HepG2 (cell line): ENCODE results near the gene MICAL3. TPM values are rescaled to one million over a fixed set of nuclear protein-coding genes. Genes with fewer than 3 reads are reported as not detected.

ENCODE experiments used
- ATAC-seq: fragments of 200-7000 bp; cut with Tn5 transposase; 3 replicates; pipeline ENCODE4 v1.9.1; 2020; ENCODE audit warnings: mild to moderate bottlenecking, moderate library complexity
- BruUV-seq: library from RNA; stranded (reverse); fragments of 400-500 nt; replicated peaks from 2 replicates; lab custom pipeline; 2021; lab: Mats Ljungman, UMichigan
- CTCF ChIA-PET: fragments of 300-600 bp; formaldehyde crosslinking; extraction: SDS; loops from one replicate; lab custom pipeline; 2021; ENCODE audit warnings: low total read pairs, inconsistent platforms, low intra/inter-chr PET ratio; lab: Yijun Ruan, JAX
- POLR2A ChIA-PET: fragments of 350-600 bp; sonication (Branson Sonifier 250); formaldehyde crosslinking; loops from one replicate; lab custom pipeline; 2020; ENCODE audit warnings: antibody characterized with exemption, inconsistent platforms; lab: Yijun Ruan, JAX
- DNase-seq: peaks from one replicate; pipeline ENCODE4 v3.0.0-alpha.2; 2015; ENCODE audit warnings: low spot score
- FAIRE-seq: peaks from 3 replicates; lab custom pipeline; 2011; peaks lifted over from hg19 to GRCh38; lab: Jason Lieb, UNC
- H2AFZ ChIP-seq: one replicate; pipeline ENCODE4 v1.6.1; 2011; ENCODE audit warnings: low read length, inconsistent platforms
- H3K27ac ChIP-seq: fragments of 300-600 bp; 3 replicates; pipeline ENCODE4 v1.8.0; 2011; ENCODE audit warnings: mixed run types, mild to moderate bottlenecking, mixed read lengths, low read length, inconsistent platforms; ENCODE audit not compliant: insufficient read depth; ENCODE audit errors: extremely low read length
- H3K27me3 ChIP-seq, 2 experiments: fragments of 200-600 bp in 1 of 2; 2 replicates in 1 of 2; 3 replicates in 1 of 2; pipeline versions ENCODE4 v1.6.0 to v1.8.0; 2011; ENCODE audit warnings: low read length in 2 of 2, mild to moderate bottlenecking in 2 of 2, moderate library complexity in 2 of 2, inconsistent platforms in 1 of 2; ENCODE audit not compliant: insufficient read depth in 2 of 2, control insufficient read depth in 1 of 2
- H3K36me3 ChIP-seq, 2 experiments: fragments of 200-600 bp in 1 of 2; replicated peaks in 1 of 2; 2 replicates in 1 of 2; 3 replicates in 1 of 2; pipeline versions ENCODE4 v1.5.1 to v1.8.0; 2011; ENCODE audit warnings: low read length in 2 of 2, inconsistent platforms in 1 of 2; ENCODE audit not compliant: insufficient read depth in 2 of 2, control insufficient read depth in 1 of 2
- H3K4me1 ChIP-seq: 2 replicates; pipeline ENCODE4 v1.5.1; 2012; ENCODE audit warnings: low read length, inconsistent platforms; ENCODE audit not compliant: insufficient read depth
- H3K4me2 ChIP-seq: 2 replicates; pipeline ENCODE4 v1.6.0; 2011; ENCODE audit warnings: low read depth, low read length, inconsistent platforms
- H3K4me3 ChIP-seq, 3 experiments: fragments of 200-600 bp in 1 of 3; sonication (generic), shearing (Covaris generic) in 1 of 3; replicated peaks in 1 of 3; 2 replicates each; pipeline ENCODE4 v1.5.1; 2011 to 2016; ENCODE audit warnings: low read length in 3 of 3, inconsistent platforms in 2 of 3, low read depth in 2 of 3, mild to moderate bottlenecking in 2 of 3, control low read depth in 1 of 3, mixed read lengths in 1 of 3; ENCODE audit not compliant: insufficient read depth in 1 of 3
- H3K79me2 ChIP-seq: one replicate; pipeline ENCODE4 v1.6.1; 2011; ENCODE audit warnings: low read length, inconsistent platforms; ENCODE audit not compliant: insufficient read depth
- H3K9ac ChIP-seq: 2 replicates; pipeline ENCODE4 v1.6.0; 2011; ENCODE audit warnings: mild to moderate bottlenecking, low read depth, low read length, inconsistent platforms; ENCODE audit not compliant: insufficient read depth
- H3K9me3 ChIP-seq: 2 replicates; pipeline ENCODE4 v1.5.1; 2012; ENCODE audit warnings: mild to moderate bottlenecking, low read length
- H4K20me1 ChIP-seq: 2 replicates; pipeline ENCODE4 v1.6.0; 2011; ENCODE audit warnings: inconsistent platforms, mild to moderate bottlenecking, low read length, moderate library complexity; ENCODE audit not compliant: insufficient read depth
- CTCF ChIP-seq: sonication (generic); formaldehyde crosslinking; IDR thresholded peaks from 2 replicates; pipeline ENCODE4 v1.5.0; 2020; ENCODE audit warnings: mild to moderate bottlenecking, missing genetic modification reagents, moderate library complexity
- E2F5 ChIP-seq: sonication (generic); formaldehyde crosslinking; conservative IDR thresholded peaks from 2 replicates; pipeline ENCODE4 v1.4.0; 2020; ENCODE audit warnings: missing genetic modification reagents
- MIER2 ChIP-seq: IDR thresholded peaks from 2 replicates; pipeline ENCODE4 v1.6.1; 2016; ENCODE audit warnings: missing biosample characterization, missing genetic modification reagents
- NR3C1 ChIP-seq: sonication (generic); formaldehyde crosslinking; IDR thresholded peaks from 2 replicates; pipeline ENCODE4 v1.4.0; 2020; ENCODE audit warnings: missing genetic modification reagents
- ZNF687 ChIP-seq: sonication (generic); formaldehyde crosslinking; IDR thresholded peaks from 2 replicates; pipeline ENCODE4 v1.5.1; 2020; ENCODE audit warnings: mild to moderate bottlenecking, missing genetic modification reagents, moderate library complexity
- ZXDC ChIP-seq: sonication (generic); formaldehyde crosslinking; IDR thresholded peaks from 2 replicates; pipeline ENCODE4 v1.5.0; 2020; ENCODE audit warnings: mild to moderate bottlenecking, missing genetic modification reagents
- WGBS: methylation state at CpG from one replicate; pipeline ENCODE4 v1.1.6; 2017; ENCODE audit warnings: low lambda C conversion rate; 5-methylcytosine and 5-hydroxymethylcytosine counted together
- in situ Hi-C: cut with HindIII; loops from 2 replicates; pipeline ENCODE4 v1.10.0; 2017; ENCODE audit warnings: low pct_unique_long_range_greater_than_20kb; ENCODE audit not compliant: extremely low pct_ligation_motif_present
- intact Hi-C: fragments of 100-400 bp; cut with micrococcal nuclease; formaldehyde crosslinking; loops from one replicate; pipeline ENCODE4 v1.10.0; 2022; ENCODE audit not compliant: unreplicated experiment
- polyA plus RNA-seq, 8 experiments: library from polyadenylated mRNA; depleted of rRNA in 3 of 8; stranded (reverse) in 7 of 8; unstranded in 1 of 8; fragments of >200 nt; fragmentation: Illumina TruSeq in 4 of 8; extraction: Trizol in 4 of 8; gene quantifications; 2 replicates each; pipeline versions ENCODE4 v1.2.1 to v1.2.3, GENCODE V29; 2011 to 2016; ENCODE audit warnings: low read depth in 4 of 8, missing spikeins in 1 of 8, mixed read lengths in 1 of 8; ENCODE audit not compliant: insufficient read depth in 1 of 8
- total RNA-seq, 5 experiments: library from RNA; depleted of rRNA; stranded (reverse); fragments of >200 nt; fragmentation: Illumina TruSeq; extraction: Trizol; gene quantifications; 2 replicates each; pipeline ENCODE4 v1.2.3, GENCODE V29; 2016; ENCODE audit warnings: low read depth in 1 of 5

The MICAL3 gene
- total and polyA plus RNA-seq, 2 of the 13 experiments (the other 11 are each of a cell fraction or from before 2014, with no cell fraction given): 5.3 to 12.5 TPM

- TF ChIP-seq ZXDC (CRISPR knock-in tag) (no peak), MIER2 (CRISPR knock-in tag) (no peak), E2F5 (no peak)
- TF ChIP-seq, all 625 proteins: peak for 23
Measured at GRCh38 chr22:18066181-18066859, 42.0 kb upstream of the MICAL3 start (continued).

DNA sequence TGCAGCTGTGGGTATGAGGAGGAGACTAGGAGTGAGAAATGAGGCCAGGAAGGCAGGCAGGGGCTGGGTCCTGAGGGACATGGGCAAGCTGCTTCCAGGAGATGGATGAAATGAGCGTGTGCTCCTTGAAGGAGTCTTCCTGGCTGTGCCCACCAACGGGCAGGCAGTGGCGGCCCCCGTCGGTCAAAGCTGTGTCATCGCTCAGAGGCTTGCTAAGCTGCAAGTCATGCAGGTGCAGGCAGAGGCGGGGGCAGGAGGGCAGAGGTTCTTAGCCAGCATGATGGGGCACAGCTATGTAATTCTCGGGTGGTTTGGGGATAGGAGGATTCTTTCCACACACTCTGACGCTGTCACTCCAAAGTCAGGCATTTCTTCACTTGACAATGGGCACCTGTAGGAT lies 40.9 kb upstream of the MICAL3 start:
- Histone ChIP-seq H4K20me1 (no peaks in the 10 kb centered on the region), H3K9me3 (no peaks in the 10 kb centered on the region)
- FAIRE-seq: no peak
- in situ Hi-C loops: no loop called here
- TF ChIP-seq ZNF687 (CRISPR knock-in tag) (peak; percentile 35), CTCF (peak; percentile 50), NR3C1 (CRISPR knock-in tag) (no peak)
- TF ChIP-seq, all 625 proteins: peak for 2
- no peak overlapping the region for H3K27ac ChIP-seq
- no peak overlapping the region for H3K4me2 ChIP-seq
- no TSS peak for BruUV-seq
- H3K4me3 ChIP-seq: no peak overlapping the region
- H3K36me3 ChIP-seq: no peaks in the 10 kb centered on the region
- ChIA-PET POLR2A (interaction anchor here (0.6 to 2.8 kb wide), 4 partner anchors 9 to 27 kb away, joined by 3 to 13 read pairs (median 5); partner anchors contain the start of gene PEX26), CTCF (interaction anchor here (1.5 kb wide), 1 partner anchor 235 kb away, joined by 3 read pairs; no protein-coding TSS in a partner anchor)
- intact Hi-C loops: no loop called here
- WGBS: 50% methylated on average over 8 of the region's 9 CpGs
- H3K79me2 ChIP-seq: no peaks in the 10 kb centered on the region
- H3K9ac ChIP-seq: no peak overlapping the region
- H3K4me1 ChIP-seq: peaks cover 74% of the 10 kb centered on the region
- ATAC-seq (no peak), DNase-seq (no peak)
- no peaks in the 10 kb centered on the region for H3K27me3 ChIP-seq
- no peak overlapping the region for H2AFZ ChIP-seq
